Activated CD8-positive, alpha-beta memory T cell treated with anti-CD3 and anti-CD28 coated beads, Interleukin-2, amount 10 ng/mL, durations not matched to agents 7 days and 5 days (primary cell): ENCODE results near the gene PABPC1L. TPM values are rescaled to one million over a fixed set of nuclear protein-coding genes. Genes with fewer than 3 reads are reported as not detected.
A peak's percentile ranks its signal among the peaks of the same experiment; 100 is the strongest.

ENCODE experiments used
- ATAC-seq: fragments of 150-1000 bp; cut with Tn5 transposase; one replicate; pipeline ENCODE4 v1.10.0; 2021; ENCODE audit warnings: moderate library complexity
- CTCF ChIA-PET: fragments of 350-600 bp; sonication (Branson Sonifier 250); formaldehyde crosslinking; loops from one replicate; lab custom pipeline; 2021; ENCODE audit warnings: antibody characterized with exemption; lab: Charles Lee
- DNase-seq: peaks from one replicate; pipeline ENCODE4 v3.0.0-alpha.2; 2020
- H3K27ac Mint-ChIP-seq: one replicate; pipeline ENCODE4 v1.8.0; 2021; ENCODE audit warnings: mild to moderate bottlenecking, mixed read lengths
- H3K27me3 Mint-ChIP-seq: one replicate; pipeline ENCODE4 v1.8.0; 2021; ENCODE audit warnings: mixed read lengths
- H3K36me3 Mint-ChIP-seq: one replicate; pipeline ENCODE4 v1.8.0; 2021; ENCODE audit warnings: mild to moderate bottlenecking, mixed read lengths
- H3K4me1 Mint-ChIP-seq: one replicate; pipeline ENCODE4 v1.8.0; 2021; ENCODE audit warnings: mixed read lengths
- H3K4me3 Mint-ChIP-seq: one replicate; pipeline ENCODE4 v1.8.0; 2021; ENCODE audit warnings: mild to moderate bottlenecking, moderate library complexity, mixed read lengths
- H3K9me3 Mint-ChIP-seq: one replicate; pipeline ENCODE4 v1.8.0; 2022; ENCODE audit warnings: low read depth, mixed read lengths
- total RNA-seq, 2 experiments: library from RNA; stranded (reverse); gene quantifications; one replicate each; pipeline ENCODE4 v1.2.3, GENCODE V29; 2021

PABPC1L gene
- total RNA-seq, 2 experiments from 2014 or later = 113 to 126 TPM

DNA sequence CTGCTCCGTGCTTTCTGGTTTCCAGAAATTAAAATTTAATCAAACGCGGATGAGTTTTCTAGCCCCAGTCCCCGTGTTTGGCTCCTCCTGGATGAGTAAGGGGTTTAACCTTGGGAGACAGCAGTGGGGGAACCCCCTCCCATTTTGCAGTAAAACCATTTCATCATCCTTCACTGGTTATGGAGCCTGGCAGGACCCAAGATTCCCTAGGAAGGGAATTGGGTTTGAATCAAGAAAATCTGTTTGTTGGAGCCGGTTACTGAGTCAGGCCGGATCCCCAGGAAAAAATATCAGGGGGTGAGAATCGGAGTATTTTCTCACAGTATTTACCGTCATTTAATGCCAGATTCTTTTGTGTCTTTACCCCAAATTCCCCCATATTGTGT lies 23.6 kb upstream of the PABPC1L start:
- peak overlapping the region; percentile 94 for H3K27ac Mint-ChIP-seq
- peaks cover 23% of the 10 kb centered on the region for H3K36me3 Mint-ChIP-seq
- H3K4me1 Mint-ChIP-seq = peaks cover 47% of the 10 kb centered on the region
- ATAC-seq (no peak), DNase-seq (no peak)
- CTCF ChIA-PET = interaction anchor here (1.9 kb wide), 1 partner anchor 203 kb away, joined by 6 read pairs; no protein-coding TSS in a partner anchor
- H3K9me3 Mint-ChIP-seq = no peaks in the 10 kb centered on the region
- peak overlapping the region; percentile 91 for H3K4me3 Mint-ChIP-seq
- no peaks in the 10 kb centered on the region for H3K27me3 Mint-ChIP-seq

DNA sequence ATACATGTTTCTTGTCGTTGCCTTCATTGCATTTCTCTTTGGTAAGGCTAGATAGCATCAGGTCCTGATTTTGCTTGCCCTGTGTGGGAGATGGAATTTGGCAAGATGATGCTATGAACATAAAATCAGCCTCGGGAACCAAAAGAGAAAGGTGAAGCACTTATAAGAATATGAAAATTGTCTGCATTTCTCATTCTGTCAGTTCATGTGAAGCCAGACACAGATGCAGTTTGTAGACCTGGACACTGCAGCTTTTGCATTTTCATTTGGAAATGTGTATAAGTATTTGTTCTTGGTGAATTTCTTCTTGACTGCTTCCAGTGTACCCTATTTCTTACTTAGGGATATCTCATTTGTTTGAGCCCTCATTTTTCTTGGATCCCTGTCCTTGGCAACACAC lies 23.0 kb upstream of the PABPC1L start:
- peak overlapping the region; percentile 94 for H3K27ac Mint-ChIP-seq
- H3K9me3 Mint-ChIP-seq = no peaks in the 10 kb centered on the region
- ATAC-seq (no peak), DNase-seq (no peak)
- CTCF ChIA-PET = interaction anchor here (2.2 kb wide), 1 partner anchor 22 kb away, joined by 9 read pairs; the partner anchor contains the start of gene PABPC1L
- H3K4me1 Mint-ChIP-seq = peaks cover 53% of the 10 kb centered on the region
- no peaks in the 10 kb centered on the region for H3K27me3 Mint-ChIP-seq
- H3K4me3 Mint-ChIP-seq = peak overlapping the region; percentile 91
- H3K36me3 Mint-ChIP-seq = peaks cover 28% of the 10 kb centered on the region

DNA sequence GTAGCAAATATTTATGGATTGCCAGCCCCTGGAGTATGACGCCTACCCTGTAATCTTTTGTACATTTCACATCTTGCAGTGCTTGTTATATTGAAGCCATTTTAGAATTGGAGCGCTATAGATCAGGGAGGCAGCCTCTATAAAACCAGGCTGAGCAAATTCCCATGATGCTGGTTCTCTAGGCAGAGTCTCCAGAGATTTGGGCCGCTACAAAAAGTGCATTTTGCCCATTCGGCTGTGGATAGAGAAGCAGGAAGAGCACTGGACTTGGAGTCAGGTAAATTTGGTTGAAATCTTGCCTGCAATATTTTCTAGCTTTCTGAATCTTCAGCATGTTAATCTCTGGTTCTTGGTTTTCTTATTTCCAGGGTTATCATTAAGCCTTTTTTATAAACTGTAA lies 22.4 kb upstream of the PABPC1L start:
- Mint-ChIP-seq H3K4me3 (peak overlapping the region; percentile 91), H3K27me3 (no peaks in the 10 kb centered on the region), H3K4me1 (peaks cover 57% of the 10 kb centered on the region), H3K27ac (peak overlapping the region; percentile 94), H3K36me3 (peaks cover 35% of the 10 kb centered on the region), H3K9me3 (no peaks in the 10 kb centered on the region)
- CTCF ChIA-PET = interaction anchor here (0.8 to 2.5 kb wide), 7 partner anchors 12 to 209 kb away, joined by 3 to 9 read pairs (median 4); partner anchors contain the start of gene PABPC1L
- no peak for ATAC-seq
- DNase-seq = no peak

DNA sequence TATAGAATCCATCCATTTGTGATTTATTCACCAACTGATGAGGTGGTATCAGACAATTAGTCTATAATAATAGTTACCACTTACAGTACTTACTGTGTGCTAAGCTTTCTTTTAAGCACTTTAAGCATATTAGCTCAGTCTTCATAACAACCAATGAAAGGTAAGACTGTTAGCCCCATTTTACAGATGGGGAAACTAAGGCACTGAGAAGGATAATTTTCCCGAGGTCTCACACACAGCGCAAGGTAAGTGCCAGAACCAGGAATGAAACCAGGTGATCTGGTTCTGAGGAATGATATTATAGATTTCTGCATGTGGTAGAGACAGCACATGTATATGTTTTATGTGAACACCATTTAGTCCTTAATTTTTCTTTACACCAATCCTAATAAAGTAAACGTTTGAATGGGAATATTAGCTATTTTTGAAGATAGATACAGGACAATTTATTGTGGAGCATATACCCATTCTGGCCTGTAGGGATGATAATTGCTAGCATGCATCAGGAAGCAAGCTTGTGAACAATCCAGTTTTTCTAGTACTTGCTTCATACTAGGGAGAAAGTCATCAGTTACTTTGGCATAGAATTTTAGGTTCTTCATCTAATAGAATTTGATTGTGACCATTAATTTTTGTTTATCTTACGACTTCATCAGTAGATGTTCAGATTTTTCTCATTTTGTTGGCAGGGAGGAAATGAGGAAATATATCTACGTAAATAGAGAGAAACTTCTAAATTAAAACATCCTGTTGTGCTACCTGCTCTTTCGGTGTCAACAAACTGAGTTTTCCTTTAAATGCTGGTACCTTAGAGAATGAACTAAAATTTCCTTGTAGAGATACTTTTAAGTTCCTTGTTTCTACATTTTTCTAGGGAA lies 21.4 kb upstream of the PABPC1L start:
- DNase-seq (no peak), ATAC-seq (no peak)
- H3K9me3 Mint-ChIP-seq = no peaks in the 10 kb centered on the region
- CTCF ChIA-PET = interaction anchor here (0.8 to 2.5 kb wide), 11 partner anchors 9 to 208 kb away, joined by 3 to 9 read pairs (median 4); partner anchors contain the start of gene PABPC1L
- peaks cover 38% of the 10 kb centered on the region for H3K36me3 Mint-ChIP-seq
- H3K4me1 Mint-ChIP-seq = peaks cover 57% of the 10 kb centered on the region
- peak overlapping the region; percentile 91 for H3K4me3 Mint-ChIP-seq
- peak overlapping the region; percentile 94 for H3K27ac Mint-ChIP-seq
- H3K27me3 Mint-ChIP-seq = no peaks in the 10 kb centered on the region

DNA sequence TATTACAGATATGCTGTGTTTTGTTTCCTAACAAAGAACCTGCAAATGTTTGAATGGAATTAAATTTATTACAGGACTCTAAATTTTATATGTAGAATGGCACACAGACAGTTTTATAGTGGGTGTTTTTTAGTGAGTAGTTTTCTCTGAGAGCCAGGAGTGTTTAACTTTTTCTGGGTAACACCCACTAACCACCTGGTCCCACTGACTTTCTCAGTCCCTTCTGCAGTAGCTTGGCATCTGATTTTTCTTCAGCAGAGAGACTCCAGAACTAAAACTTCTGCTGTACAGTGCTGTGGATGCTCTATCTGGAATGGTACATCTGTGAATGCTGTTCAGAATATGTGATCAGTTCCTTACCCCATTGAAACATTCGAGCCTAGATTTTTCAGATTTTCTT lies 18.0 kb upstream of the PABPC1L start:
- Mint-ChIP-seq H3K4me3 (no peak overlapping the region), H3K4me1 (peaks cover 71% of the 10 kb centered on the region), H3K27me3 (no peaks in the 10 kb centered on the region), H3K27ac (no peak overlapping the region), H3K9me3 (no peaks in the 10 kb centered on the region), H3K36me3 (peaks cover 55% of the 10 kb centered on the region)
- no peak for ATAC-seq
- CTCF ChIA-PET = interaction anchor here (1.2 to 2.7 kb wide), 3 partner anchors 11 to 19 kb away, joined by 3 to 10 read pairs (median 4); partner anchors contain the start of gene PABPC1L
- DNase-seq = no peak

DNA sequence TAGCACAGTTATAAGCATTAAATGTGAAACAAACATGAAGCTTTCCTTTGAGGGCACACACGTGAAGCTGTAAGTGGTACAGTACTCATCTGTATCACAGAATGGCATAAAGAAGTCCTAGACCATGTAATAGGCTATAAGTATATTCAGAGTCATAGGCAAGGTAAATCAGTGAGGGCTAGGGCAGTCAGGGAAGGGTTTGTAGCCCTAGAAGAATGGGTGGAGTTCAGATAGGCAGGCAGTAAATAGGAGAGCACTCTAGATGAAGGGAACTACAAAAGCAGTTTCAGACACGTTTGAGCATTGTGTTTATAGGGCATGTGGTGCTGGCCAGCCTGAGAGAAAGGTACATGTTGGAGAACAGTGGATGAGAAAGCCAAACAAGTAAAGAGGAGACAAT lies 14.9 kb upstream of the PABPC1L start:
- Mint-ChIP-seq H3K9me3 (no peaks in the 10 kb centered on the region), H3K27me3 (no peaks in the 10 kb centered on the region), H3K36me3 (peaks cover 58% of the 10 kb centered on the region), H3K4me3 (no peak overlapping the region), H3K27ac (peak overlapping the region; percentile 13), H3K4me1 (peaks cover 66% of the 10 kb centered on the region)
- CTCF ChIA-PET = interaction anchor here (0.9 kb wide), 1 partner anchor 28 kb away, joined by 3 read pairs; no protein-coding TSS in a partner anchor
- DNase-seq = no peak
- no peak for ATAC-seq

DNA sequence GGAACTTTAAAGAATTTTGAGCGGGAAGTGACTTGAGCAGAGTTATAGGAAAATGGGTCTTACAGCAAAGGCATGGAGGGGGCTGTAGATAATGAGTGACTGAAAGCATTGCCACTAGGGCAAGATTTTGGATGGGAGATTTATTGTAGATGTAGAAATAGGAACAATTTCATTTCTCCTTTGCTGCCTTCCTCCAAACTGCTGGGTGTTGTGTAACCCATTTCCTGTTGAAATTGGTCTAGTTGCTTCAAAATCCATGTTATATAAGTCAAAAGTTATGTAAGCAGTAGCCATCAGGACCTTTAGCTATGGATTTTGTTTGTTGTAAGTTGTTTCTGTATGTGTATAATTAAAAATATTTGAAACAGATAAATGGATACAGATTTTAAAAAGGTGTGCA lies 13.3 kb upstream of the PABPC1L start:
- DNase-seq (no peak), ATAC-seq (no peak)
- peak overlapping the region; percentile 2 for H3K4me3 Mint-ChIP-seq
- no peaks in the 10 kb centered on the region for H3K27me3 Mint-ChIP-seq
- H3K9me3 Mint-ChIP-seq = no peaks in the 10 kb centered on the region
- no peak overlapping the region for H3K27ac Mint-ChIP-seq
- CTCF ChIA-PET = interaction anchor here (0.9 to 1.1 kb wide), 2 partner anchors 8 to 154 kb away, joined by 3 read pairs; no protein-coding TSS in a partner anchor
- H3K36me3 Mint-ChIP-seq = peaks cover 61% of the 10 kb centered on the region
- peaks cover 68% of the 10 kb centered on the region for H3K4me1 Mint-ChIP-seq

DNA sequence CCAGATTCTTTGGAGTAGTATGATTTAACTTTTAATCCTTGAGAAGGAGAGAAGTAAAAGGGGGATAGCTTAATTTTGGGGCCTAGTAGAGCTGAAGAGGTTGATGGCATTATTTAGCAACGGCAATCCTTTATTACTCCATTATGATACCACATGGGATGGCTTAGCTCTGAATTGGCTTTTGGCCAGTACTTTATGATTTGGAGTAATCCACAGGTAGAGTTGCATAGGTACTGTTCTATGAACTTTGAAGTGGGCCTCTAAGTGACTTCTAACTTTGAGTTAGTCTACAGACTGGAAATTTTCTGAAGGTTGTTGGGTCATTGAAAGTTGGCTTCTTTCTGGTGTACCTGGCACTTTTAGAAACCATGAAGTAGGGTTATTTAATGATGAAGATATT lies 12.7 kb upstream of the PABPC1L start:
- Mint-ChIP-seq H3K27ac (no peak overlapping the region), H3K27me3 (no peaks in the 10 kb centered on the region), H3K36me3 (peaks cover 59% of the 10 kb centered on the region), H3K4me3 (no peak overlapping the region), H3K4me1 (peaks cover 63% of the 10 kb centered on the region), H3K9me3 (no peaks in the 10 kb centered on the region)
- DNase-seq (no peak), ATAC-seq (no peak)
- CTCF ChIA-PET = interaction anchor here (0.6 to 0.9 kb wide), 2 partner anchors 8 to 30 kb away, joined by 3 read pairs; no protein-coding TSS in a partner anchor

DNA sequence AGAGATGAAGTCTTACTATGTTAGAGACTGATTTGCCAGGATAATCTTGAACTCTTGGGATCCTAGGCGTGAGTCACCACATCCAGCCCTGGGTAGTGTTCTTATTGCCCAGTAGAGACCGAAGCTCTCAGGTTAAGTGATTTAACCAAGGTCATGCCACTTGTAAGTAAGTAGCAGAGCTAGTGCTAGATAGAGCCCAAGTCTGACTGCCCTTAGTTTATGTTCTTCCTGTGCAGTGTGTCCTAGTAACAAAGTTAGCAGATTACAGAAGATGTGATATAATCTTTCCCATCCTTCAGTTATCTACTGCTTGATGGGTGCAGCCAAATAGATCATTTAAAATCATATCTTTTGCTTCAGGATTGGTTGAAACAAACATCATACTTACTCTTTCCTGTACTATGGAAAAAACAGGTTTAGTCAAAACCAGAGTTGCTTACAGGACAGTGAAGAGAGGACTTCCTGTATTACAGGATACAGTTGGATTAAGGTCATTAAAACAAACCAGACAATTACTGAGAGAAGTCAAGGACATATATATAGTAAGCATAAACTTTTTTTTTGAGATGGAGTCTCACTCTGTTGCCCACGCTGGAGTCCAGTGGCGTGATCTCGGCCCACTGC lies 9.5 kb upstream of the PABPC1L start:
- H3K36me3 Mint-ChIP-seq = peaks cover 59% of the 10 kb centered on the region
- no peaks in the 10 kb centered on the region for H3K27me3 Mint-ChIP-seq
- CTCF ChIA-PET = interaction anchor here (2.1 kb wide), 1 partner anchor 9 kb away, joined by 8 read pairs; the partner anchor contains the start of gene PABPC1L
- H3K4me3 Mint-ChIP-seq = no peak overlapping the region
- DNase-seq = no peak
- H3K4me1 Mint-ChIP-seq = peaks cover 47% of the 10 kb centered on the region
- peak; percentile 80 for ATAC-seq
- H3K9me3 Mint-ChIP-seq = no peaks in the 10 kb centered on the region
- peak overlapping the region; percentile 79 for H3K27ac Mint-ChIP-seq

DNA sequence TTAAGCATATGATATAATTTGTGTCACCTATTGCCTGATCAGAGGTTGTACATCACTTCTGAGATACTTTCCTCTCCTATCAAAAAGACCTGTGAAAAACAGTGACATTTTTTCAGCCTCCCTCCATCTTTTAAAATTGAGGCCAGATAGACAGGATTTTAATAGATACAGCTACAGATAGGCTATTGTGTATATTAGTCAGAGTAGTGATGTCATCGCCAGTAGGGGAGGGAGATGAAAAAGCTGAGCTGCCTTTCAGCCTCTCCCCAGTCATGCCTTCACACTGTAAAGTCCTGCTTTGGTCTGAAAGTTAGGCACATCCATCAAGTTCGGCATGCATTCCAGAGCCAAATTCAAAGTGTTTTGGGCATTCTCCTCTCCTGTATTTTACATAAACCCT lies 7.9 kb upstream of the PABPC1L start:
- H3K27ac Mint-ChIP-seq = no peak overlapping the region
- ATAC-seq (no peak), DNase-seq (no peak)
- H3K36me3 Mint-ChIP-seq = peaks cover 59% of the 10 kb centered on the region
- H3K4me1 Mint-ChIP-seq = peaks cover 33% of the 10 kb centered on the region
- no peaks in the 10 kb centered on the region for H3K9me3 Mint-ChIP-seq
- CTCF ChIA-PET = interaction anchor here (0.9 to 2.7 kb wide), 5 partner anchors 7 to 69 kb away, joined by 3 to 10 read pairs (median 3); partner anchors contain the start of gene PABPC1L
- H3K27me3 Mint-ChIP-seq = no peaks in the 10 kb centered on the region
- H3K4me3 Mint-ChIP-seq = no peak overlapping the region

DNA sequence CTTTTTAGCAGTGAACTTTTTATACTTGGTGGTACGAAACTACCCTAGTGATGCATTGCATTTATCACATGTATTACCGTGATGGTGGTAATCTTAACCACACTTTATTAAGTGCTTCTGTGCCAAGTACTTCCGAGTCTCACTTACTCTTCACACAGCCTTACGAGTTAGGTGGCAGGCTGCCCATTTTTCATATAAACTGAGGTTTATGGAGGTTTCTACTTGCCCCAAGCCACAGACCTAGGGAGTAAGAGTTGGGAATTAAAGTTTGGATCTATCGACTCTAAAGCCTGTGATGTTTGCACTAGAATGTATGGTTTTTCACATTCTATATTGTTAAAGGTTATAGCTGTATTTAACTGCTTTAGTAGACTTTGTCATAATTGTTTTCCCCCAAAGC lies 5.5 kb upstream of the PABPC1L start:
- CTCF ChIA-PET = interaction anchor here (2.7 kb wide), 1 partner anchor 12 kb away, joined by 10 read pairs; no protein-coding TSS in a partner anchor
- Mint-ChIP-seq H3K4me1 (peaks cover 23% of the 10 kb centered on the region), H3K9me3 (no peaks in the 10 kb centered on the region)

DNA sequence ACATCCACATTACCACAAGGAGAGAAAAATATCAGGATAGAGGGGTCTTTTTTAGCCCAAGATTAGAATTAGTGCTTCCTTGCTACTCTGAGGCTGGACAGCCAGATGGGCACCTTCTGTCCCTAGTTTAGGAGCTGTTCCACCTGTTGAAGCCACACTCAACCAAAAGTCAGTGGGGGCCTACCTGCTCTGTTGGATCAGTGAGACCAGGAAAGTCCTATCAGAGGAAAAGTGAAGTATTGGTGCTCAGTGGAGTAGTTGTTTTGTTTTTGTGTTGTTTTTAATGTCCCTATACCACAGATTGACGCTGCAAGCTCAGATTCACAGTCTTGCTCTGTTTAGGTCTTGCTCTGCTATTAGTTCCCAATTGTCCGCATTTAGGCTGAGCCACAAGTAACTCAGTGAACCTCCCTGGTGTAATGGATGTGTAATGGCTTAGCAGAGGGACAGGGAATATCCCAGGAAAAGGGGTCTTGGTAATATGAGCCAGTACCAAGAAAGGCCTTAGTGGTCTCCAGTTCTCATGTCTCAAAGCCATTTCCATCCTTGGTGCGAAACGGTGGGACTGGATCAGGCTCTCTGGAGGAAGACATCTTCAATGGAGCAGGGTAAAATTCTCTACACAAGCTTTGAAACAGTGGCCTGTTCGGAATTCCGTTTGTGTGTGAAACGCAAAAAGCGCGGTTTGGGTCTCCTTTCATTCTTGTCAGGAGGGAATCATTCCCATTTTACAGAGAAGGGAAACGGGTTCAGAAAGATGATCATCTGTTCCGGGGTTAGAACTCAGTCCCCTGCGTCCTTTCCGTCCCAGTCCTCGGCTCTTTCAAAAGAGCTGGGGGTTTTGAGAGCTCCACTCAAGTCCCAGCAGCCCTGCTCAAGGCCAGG lies 631 bp upstream of the PABPC1L start:
- Mint-ChIP-seq H3K27me3 (no peaks in the 10 kb centered on the region), H3K36me3 (peaks cover 41% of the 10 kb centered on the region), H3K4me3 (peak overlapping the region; percentile 85), H3K4me1 (peaks cover 29% of the 10 kb centered on the region), H3K9me3 (no peaks in the 10 kb centered on the region), H3K27ac (peak overlapping the region; percentile 84)
- DNase-seq (no peak), ATAC-seq (no peak)
- CTCF ChIA-PET = interaction anchor here (0.7 to 1.9 kb wide), 9 partner anchors 8 to 186 kb away, joined by 3 to 9 read pairs (median 4); partner anchors contain the start of genes TOMM34 and YWHAB

More for the DNA sequence above, 5.5 kb upstream of the PABPC1L start:
- no peak overlapping the region for H3K4me3 Mint-ChIP-seq
- no peak for DNase-seq
- peaks cover 51% of the 10 kb centered on the region for H3K36me3 Mint-ChIP-seq
- ATAC-seq = no peak
- no peak overlapping the region for H3K27ac Mint-ChIP-seq
- no peaks in the 10 kb centered on the region for H3K27me3 Mint-ChIP-seq
